Testis (tissue), 2 donors: ENCODE data around the gene CTAG1A.
"Not testable (repeated sequence)": the region's sequence is repeated elsewhere in the genome, so short reads cannot be mapped to it uniquely, and the experiment has no call there.

Experiments
- CTCF ChIP-seq, 3 experiments: fragments of 450-650 bp in 2 of 3; fragments of 200-600 bp in 1 of 3; sonication (generic) in 1 of 3; IDR thresholded peaks; one replicate each; pipeline ENCODE4 v1.5.1; 2016 to 2019; ENCODE audit warnings: antibody characterized with exemption in 3 of 3, mild to moderate bottlenecking in 2 of 3, moderate library complexity in 1 of 3
- POLR2A ChIP-seq: fragments of 450-650 bp; IDR thresholded peaks from one replicate; pipeline ENCODE4 v1.6.1; 2017; ENCODE audit warnings: antibody characterized with exemption, mild to moderate bottlenecking, moderate library complexity

- not testable (repeated sequence) for TF ChIP-seq CTCF (IDR thresholded peaks at IDR 0.05); POLR2A
These were observed 11.9 kb upstream of the CTAG1A start for GRCh38 chrX:154573061-154573460.
